Fibroblast of skin of right quadriceps (primary cell): ENCODE data around the gene DRC7.

Source experiments
- DNase-seq: peaks from one replicate; pipeline ENCODE4 v3.0.0-alpha.2; 2013

The DRC7 gene

GRCh38 chr16:57677622-57678369 lies 16.8 kb upstream of the DRC7 start:
- DNase-seq = no peak

- DNase-seq = no peak
Measured at GRCh38 chr16:57679016-57679415, 15.6 kb upstream of the DRC7 start.

DNA sequence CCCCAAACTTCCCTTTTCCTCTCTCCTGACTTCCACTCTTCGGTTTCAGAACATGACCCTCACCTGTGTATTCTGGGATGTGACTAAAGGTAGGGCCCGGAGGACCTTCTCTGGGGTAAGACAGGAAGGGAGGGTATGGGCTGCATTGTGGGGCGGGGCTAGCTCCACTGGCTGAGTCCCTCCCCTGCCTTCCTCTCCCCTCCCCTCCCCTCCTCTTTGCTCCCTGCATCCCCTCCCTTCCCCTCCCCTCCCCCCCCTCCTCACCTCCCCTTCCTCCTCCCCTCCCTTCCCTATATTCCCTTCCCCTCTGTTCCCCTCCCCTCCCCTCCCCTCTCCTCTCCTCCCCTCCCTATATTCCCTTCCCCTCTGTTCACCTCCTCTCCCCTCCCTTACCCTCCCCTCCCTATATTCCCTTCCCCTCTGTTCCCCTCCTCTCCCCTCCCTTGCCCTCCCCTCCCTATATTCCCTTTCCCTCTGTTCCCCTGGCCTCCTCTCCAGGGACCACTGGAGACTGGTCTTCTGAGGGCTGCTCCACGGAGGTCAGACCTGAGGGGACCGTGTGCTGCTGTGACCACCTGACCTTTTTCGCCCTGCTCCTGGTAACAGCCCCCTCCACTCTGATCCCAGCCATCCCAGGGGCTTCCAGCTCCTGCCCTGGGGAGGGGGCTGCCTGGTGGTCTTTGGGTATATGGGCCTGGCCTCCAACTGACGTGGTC lies 14.7 kb upstream of the DRC7 start:
- DNase-seq = no peak

DNA sequence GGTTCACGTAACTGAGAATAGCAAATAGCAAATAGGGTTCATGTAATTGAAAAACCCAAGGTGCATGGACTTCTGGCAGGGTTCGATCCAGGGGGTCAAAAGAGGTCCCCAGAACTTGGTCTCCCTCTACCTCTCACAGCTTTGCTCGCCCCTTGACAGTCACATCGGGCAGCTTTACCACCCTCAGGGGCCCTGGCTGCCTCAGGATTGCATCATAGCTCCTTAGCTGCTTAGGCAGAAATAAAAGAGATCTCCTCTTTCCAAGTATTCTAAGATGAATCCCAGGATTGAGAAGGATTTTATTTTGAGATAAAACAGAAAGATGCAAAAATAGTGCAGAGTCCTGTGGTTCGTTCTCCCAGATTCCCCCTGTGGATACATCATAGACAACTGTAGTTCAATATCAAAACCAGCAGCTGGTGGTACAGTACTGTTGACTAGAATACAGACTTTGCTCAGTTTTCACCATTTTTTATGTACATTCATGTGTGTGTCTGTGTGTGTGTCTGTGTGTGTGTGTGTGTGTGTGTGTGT lies 13.7 kb upstream of the DRC7 start:
- DNase-seq = no peak

DNA sequence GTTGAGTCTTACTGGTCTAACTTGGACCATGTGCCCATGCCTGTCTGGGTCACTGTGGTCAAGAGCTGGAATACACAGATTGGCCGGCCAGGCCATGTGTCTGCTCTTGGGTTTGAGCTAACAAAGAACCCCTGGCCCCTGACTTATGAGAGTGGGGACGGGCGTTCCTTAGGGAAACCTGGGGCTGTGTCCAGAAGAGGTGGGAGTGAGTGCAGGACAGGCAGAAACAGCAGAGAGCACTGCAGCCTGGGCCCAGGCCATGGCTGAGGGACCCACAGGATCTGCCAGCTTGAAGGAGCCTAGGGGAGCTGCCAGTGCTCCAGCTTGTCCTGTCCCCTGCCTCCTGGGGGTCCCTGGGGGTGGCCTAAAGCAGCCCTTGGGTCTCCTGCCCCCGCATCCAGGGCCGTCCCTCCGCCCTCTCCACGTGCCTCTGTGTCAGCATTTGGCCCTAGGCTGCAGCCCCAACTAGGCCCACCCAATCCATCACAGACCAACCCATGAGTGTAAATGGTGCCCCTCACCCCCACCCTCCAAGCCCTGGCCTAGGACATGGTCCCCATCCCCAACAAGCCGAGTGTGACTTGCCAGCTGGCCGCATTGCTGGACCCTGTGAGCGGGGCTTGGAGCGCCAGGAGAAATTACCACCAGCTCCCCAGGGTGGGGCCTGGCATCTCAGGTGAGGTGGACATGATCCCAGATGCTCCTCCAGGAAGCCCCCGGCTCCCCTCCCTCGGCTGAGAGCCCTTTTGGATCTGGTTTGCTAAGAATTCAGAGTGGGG lies 12.5 kb upstream of the DRC7 start:
- DNase-seq = no peak

DNA sequence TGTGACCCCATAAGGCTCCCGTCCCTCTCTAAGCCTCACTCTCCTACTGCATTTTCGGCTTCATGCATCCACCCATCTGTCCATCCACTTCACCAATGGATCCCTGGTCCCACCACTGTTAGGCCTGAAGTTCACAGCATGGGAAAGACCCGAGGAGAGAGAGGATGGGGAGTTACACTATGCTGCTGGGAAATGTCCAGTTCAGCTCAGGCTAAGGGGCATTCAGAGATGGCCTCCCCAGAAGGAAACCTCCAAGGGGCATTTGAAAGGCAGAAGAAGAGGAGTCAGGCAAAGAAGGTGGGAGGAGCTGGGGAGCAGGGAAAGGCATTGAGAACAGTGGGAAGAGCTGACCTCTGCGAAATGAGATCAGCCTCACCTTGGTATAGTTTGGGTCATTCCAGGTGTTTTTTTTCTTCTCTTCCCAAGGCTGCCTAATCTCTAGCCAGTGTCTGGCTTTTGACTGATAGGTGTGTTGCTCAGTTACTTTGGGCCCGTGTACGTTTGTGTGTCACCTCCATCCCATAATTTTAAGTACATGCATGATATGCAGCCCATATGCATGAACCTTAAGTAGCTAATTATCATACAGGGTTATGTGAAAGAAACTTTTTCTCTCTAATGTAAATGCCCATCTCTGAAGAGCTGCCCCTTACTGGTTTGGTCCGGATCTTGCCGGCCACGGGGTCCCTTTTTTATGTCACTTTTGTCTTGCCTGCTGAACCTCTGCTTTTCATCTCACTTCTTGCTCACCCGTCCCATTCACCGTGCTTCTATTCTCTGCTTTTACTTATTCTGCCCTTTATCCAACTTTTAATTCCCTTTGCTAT lies 11.6 kb upstream of the DRC7 start:
- DNase-seq = no peak

DNA sequence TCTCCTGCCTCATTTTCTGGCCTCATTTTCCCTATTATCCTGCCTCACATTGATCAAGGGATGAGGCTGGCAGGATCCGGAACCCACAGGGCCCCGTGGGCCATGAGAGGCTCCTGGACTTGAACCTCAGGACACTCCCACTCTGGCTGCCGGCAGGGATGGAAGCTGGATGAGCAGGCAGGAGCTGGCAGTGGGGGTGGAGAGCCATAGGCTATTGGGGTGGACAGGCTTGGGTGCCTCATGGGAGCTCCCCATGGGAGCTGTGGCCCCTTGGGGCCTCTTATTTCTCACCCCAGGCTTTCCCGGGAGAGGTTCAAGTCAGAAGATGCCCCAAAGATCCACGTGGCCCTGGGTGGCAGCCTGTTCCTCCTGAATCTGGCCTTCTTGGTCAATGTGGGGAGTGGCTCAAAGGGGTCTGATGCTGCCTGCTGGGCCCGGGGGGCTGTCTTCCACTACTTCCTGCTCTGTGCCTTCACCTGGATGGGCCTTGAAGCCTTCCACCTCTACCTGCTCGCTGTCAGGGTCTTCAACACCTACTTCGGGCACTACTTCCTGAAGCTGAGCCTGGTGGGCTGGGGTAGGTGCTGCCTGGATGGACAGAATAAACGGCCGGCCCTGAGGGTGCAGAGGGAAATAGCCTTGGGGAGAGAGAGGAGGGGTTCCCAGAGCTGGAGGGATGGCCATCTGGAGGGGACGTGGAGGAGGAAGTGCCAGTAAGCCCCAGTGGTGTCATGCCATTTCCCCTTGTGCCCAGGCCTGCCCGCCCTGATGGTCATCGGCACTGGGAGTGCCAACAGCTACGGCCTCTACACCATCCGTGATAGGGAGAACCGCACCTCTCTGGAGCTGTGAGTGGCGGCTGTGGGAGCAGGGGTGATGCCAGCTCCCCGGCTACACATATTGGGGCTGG lies 10.7 kb upstream of the DRC7 start:
- no peak for DNase-seq

DNA sequence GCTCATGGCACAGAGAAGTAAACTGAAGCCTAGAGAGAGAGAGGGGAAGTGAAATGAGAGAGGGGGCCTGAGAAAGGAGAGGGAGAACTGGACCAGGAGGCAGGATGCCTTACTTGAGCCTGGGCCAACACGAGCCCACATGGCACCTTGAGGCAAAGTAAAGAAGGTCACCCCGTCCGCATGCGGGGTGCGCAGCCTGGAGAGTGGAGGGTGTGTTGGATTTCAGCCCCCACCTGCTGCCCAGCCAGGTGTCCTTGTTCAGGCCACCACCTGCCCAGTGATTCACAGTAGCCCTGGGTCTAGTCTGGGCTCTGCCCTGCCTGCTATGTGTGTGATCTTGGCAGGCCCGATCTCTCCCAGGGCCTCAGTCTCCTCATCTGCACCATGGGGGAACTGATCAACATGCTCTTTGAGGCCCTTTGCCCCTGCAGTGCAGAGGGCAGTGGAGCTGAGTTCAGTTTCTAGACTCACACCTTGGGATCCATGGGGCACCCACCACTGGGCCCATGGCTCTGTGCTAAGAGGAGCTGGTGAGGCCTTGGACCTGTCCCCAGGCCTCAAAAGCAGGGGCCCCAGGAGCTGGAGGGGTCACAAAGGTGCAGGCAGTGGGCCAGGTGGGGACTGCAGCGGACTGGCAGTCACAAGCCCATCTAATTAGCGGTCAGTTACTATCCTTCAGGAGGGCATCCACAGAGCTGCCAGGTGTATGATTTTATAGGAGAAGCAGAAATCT lies 9.8 kb upstream of the DRC7 start:
- no peak for DNase-seq

DNA sequence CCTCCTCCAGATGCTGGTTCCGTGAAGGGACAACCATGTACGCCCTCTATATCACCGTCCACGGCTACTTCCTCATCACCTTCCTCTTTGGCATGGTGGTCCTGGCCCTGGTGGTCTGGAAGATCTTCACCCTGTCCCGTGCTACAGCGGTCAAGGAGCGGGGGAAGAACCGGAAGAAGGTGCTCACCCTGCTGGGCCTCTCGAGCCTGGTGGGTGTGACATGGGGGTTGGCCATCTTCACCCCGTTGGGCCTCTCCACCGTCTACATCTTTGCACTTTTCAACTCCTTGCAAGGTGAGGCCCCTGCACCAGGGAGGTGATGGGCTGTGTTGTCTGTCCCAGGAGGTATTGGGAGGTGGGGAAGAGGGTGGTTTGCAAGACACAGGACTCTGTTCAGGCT lies 9.0 kb upstream of the DRC7 start:
- DNase-seq = no peak

- no peak for DNase-seq
Measured at GRCh38 chr16:57686577-57686976, 8.0 kb upstream of the DRC7 start.

- DNase-seq = no peak
Measured at GRCh38 chr16:57687363-57687929, 7.2 kb upstream of the DRC7 start.

GRCh38 chr16:57688487-57688986 lies 6.1 kb upstream of the DRC7 start:
- no peak for DNase-seq

DNA sequence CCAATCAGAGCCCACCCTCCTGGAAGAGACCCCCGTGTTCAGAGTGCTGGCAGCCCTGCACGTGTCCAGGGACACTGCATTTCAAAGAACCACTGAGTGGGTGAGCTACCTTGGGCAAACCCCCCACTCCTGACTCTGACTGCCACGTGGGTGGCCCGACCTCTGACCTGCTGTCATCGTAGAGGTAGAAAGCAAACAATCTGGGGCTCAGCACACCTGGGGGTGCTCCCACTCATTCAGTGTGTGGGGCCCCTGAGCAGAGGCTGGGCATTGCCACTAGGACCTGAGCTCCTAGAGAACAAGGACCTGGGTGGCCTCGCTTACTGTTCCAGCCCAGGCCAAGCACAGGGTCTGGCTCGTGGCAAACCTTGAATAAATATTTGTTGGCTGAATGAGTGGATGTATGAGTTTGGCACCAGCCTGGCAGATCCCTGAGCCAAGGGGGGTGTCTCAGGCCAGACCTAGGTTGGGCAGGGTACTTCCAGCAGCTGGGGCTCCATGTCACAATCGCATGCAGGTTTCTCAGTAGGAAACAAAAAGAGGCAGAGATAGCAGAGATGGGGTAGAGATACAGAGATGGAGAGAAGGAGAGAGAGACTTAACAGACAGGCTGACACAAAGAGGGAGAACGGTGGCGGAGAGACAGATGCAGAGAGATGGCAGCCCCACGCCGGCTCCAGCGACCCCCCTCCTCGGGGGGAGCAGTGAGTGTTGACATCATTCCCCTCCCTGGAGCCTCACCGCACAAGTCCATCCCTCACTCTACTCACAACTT lies 5.4 kb upstream of the DRC7 start:
- DNase-seq = no peak

DNA sequence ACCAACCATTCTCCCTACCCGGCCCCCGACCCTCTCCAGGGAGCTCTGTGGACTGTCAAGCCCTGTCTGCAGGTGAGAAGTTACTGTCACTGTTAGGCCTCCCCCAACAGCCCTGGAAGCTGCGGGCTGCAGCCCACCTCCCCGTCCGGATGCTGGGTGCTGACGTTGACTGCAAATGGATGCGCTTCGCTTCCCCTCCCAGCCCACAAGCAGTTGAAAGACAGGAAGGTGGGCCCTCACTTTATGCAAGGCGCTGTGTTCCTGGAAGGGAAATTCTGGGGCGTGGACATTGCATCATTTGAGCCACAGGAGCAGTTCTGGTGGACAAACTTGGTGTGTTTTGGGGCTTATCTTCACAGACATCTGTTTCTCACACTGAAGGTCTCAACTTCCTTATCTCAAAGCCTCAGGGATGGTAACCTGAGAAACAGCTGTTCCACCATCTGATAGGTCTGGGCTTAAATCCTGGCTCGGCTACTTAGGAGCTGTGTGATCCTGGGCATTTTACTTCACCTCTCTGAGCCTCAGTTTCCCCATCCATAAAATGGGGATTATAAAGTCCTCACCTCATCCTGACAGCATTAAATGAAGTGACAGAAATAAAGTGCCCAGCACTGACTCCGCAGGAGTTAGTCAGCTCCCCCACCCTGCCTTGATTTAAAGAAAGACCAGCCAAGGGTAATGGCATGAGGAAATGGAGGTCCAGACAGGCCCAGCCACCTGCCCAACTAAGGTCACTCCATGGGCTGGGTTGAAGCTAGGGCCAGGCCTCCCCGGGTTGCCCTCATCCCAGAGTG lies 4.6 kb upstream of the DRC7 start:
- no peak for DNase-seq

DNA sequence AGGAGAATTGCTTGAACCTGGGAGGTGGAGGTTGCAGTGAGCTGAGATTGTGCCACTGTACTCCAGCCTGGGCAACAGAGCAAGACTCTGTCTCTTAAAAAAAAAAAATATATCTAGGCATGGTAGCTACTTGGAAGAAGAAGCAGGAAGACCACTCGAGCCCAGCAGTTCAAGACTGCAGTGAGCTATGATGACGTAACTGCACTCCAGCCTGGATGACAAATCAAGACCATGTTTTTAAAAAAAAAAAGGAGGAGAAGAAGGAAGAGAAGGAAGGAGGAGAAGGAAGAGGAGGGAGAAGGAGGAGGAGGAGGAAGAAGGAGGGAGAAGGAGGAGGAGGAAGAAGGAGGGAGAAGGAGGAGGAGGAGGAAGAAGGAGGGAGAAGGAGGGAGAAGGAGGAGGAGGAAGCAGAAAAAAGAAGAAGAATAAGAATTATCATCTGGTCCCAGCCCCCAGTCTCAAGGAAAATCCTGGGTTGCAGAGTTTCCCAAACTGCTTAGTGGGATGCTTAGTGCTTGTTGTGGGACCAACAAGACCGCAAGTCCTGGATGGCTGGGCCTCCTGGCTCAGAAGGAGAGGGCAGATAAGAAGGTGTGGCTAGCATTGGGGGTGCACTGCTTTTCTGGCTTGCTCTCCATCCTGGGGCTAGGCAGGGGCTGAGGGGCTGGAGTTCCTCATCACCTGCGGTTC lies 3.7 kb upstream of the DRC7 start:
- no peak for DNase-seq

GRCh38 chr16:57692636-57693035 lies 2.0 kb upstream of the DRC7 start:
- DNase-seq = no peak

- DNase-seq = no peak
Measured at GRCh38 chr16:57693550-57693949, 1.1 kb upstream of the DRC7 start.

DNA sequence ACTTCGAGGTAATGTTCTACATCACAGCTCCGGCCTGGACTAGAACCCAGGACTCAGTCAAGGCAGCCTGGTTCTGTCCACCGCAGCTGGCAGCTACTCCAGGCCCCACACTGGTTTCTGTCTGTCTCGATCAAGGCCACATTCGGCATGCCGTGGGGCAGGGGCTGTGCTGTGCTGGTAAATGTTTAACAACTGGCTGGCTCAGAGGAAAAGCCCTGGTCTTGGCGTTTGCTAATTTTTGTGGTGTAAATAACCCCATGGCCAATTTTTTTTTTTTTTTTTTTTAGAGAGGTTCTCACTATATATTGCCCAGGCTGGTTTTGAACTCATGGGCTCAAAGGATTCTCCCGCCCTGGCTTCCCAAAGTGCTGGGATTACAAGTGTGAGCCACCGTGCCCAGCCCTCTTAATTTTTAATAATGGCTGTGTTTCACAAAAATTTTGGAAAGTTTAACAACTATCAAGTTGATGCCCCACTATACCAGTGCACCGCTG lies 328 bp upstream of the DRC7 start:
- DNase-seq = no peak
